CD4-positive, alpha-beta T cell treated with Interleukin-1 beta for 1 hour (primary cell): ENCODE measurements around the gene PGBD4.
"Not testable (repeated sequence)": the region's sequence is repeated elsewhere in the genome, so short reads cannot be mapped to it uniquely, and the experiment has no call there.

ENCODE experiments used
- DNase-seq, 2 donors: peaks; one replicate each; pipeline ENCODE4 v3.0.0-alpha.2; 2020 to 2022

The PGBD4 gene

GRCh38 chr15:34114739-34115138 is 12.9 kb downstream of the PGBD4 start:
- no peak for DNase-seq

GRCh38 chr15:34116620-34117019 is 14.7 kb downstream of the PGBD4 start:
- no peak for DNase-seq

GRCh38 chr15:34119291-34119690 is 17.4 kb downstream of the PGBD4 start:
- no peak for DNase-seq

GRCh38 chr15:34120420-34120819 is 18.5 kb downstream of the PGBD4 start:
- DNase-seq = not testable (repeated sequence)

GRCh38 chr15:34121786-34122185 is 19.9 kb downstream of the PGBD4 start:
- not testable (repeated sequence) for DNase-seq

GRCh38 chr15:34122771-34123183 is 20.9 kb downstream of the PGBD4 start:
- no peak for DNase-seq

- DNase-seq = no peak
Observed at GRCh38 chr15:34124651-34125050, 22.8 kb downstream of the PGBD4 start.

GRCh38 chr15:34125945-34126344 is 24.1 kb downstream of the PGBD4 start:
- DNase-seq = no peak

GRCh38 chr15:34126522-34126921 is 24.6 kb downstream of the PGBD4 start:
- DNase-seq = no peak

- no peak for DNase-seq
Observed at GRCh38 chr15:34128898-34129297, 27.0 kb downstream of the PGBD4 start.

- DNase-seq = no peak
Observed at GRCh38 chr15:34132881-34133280, 31.0 kb downstream of the PGBD4 start.

- DNase-seq = no peak
Observed at GRCh38 chr15:34133511-34133910, 31.6 kb downstream of the PGBD4 start.

- DNase-seq = no peak
Observed at GRCh38 chr15:34147371-34148140, 45.7 kb downstream of the PGBD4 start.

- DNase-seq = no peak
Observed at GRCh38 chr15:34154725-34155204, 52.9 kb downstream of the PGBD4 start.

GRCh38 chr15:34155859-34156258 is 54.0 kb downstream of the PGBD4 start:
- no peak for DNase-seq
